Gastrocnemius medialis (tissue), 4 donors: ENCODE measurements around the gene KPNB1.

Experiments used
- POLR2A ChIP-seq, 2 donors: fragments of 450-650 bp; IDR thresholded peaks; one replicate each; pipeline ENCODE4 v1.6.1; 2017; ENCODE audit warnings: antibody characterized with exemption in 2 of 2, mild to moderate bottlenecking in 2 of 2, moderate library complexity in 2 of 2
- TF ChIP-seq, protein P1 (sequence below), 5 experiments: fragments of 450-650 bp in 3 of 5; fragments of 200-600 bp in 2 of 5; sonication (generic) in 2 of 5; IDR thresholded peaks in 4 of 5; conservative IDR thresholded peaks in 1 of 5; 1 replicate in 4 of 5; 2 replicates in 1 of 5; pipeline ENCODE4 v1.5.1; 2016 to 2019; ENCODE audit warnings: antibody characterized with exemption in 5 of 5, mild to moderate bottlenecking in 3 of 5, moderate library complexity in 3 of 5

DNA sequence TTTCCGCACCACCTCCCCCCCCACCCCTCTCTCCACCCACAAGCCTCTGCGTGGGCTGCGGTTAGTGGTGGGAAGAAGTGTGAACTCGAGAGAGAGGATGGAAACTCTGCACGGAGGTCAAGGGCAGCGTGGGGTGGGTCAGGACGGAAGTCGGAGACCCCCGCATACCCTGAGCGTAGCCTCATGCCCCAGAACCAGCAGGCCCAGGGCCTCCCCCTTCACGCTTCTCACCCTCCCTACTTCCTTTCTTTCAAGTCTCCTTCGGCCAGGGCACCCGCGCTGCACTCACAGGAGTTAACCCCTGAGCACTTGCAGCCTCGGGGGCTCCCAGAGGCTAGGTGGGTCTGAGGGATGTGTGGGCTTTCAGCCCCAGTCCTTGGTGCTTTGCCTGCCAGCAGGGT, 53.5 kb downstream of the KPNB1 start:
- TF ChIP-seq, protein P1, sequence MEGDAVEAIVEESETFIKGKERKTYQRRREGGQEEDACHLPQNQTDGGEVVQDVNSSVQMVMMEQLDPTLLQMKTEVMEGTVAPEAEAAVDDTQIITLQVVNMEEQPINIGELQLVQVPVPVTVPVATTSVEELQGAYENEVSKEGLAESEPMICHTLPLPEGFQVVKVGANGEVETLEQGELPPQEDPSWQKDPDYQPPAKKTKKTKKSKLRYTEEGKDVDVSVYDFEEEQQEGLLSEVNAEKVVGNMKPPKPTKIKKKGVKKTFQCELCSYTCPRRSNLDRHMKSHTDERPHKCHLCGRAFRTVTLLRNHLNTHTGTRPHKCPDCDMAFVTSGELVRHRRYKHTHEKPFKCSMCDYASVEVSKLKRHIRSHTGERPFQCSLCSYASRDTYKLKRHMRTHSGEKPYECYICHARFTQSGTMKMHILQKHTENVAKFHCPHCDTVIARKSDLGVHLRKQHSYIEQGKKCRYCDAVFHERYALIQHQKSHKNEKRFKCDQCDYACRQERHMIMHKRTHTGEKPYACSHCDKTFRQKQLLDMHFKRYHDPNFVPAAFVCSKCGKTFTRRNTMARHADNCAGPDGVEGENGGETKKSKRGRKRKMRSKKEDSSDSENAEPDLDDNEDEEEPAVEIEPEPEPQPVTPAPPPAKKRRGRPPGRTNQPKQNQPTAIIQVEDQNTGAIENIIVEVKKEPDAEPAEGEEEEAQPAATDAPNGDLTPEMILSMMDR (IDR thresholded peaks at IDR 0.05 in 4 of 5, conservative IDR thresholded peaks at IDR 0.05 in 1 of 5), result no peak
- TF ChIP-seq POLR2A (IDR thresholded peaks at IDR 0.05), result no peak
